Vein endothelial cell (primary cell): Measurements from ENCODE around the gene FRMD1. TPM values are rescaled to one million over a fixed set of nuclear protein-coding genes. Genes with fewer than 3 reads are reported as not detected.

Experiments
- total RNA-seq: library from RNA; depleted of rRNA; stranded (reverse); fragments of >200 nt; gene quantifications from 2 replicates; pipeline ENCODE4 v1.2.3, GENCODE V29; 2012

The FRMD1 gene
- not detected in 2 replicates for total RNA-seq

GRCh38 chr6:168078943-168079405, at the start of gene FRMD1:
FRMD1 (minus strand) TSS chr6:168079212; CDS start chr6:168079094, 118 bp downstream.

Other genes starting within 250 kb of the FRMD1 start
- gene KIF25, start 81.5 kb downstream of the FRMD1 start, total RNA-seq: not detected in 2 replicates
- not detected in 2 replicates for gene DACT2, start 240.6 kb upstream of the FRMD1 start, total RNA-seq